Measurements from ENCODE around the gene SMU1. TPM values are rescaled to one million over a fixed set of nuclear protein-coding genes. Genes with fewer than 3 reads are reported as not detected.
"Not testable (repeated sequence)": the region's sequence is repeated elsewhere in the genome, so short reads cannot be mapped to it uniquely, and the experiment has no call there.

The SMU1 gene
- total RNA-seq, 1 experiment from 2014 or later = 30.5 TPM

GRCh38 chr9:33007755-33008154 lies 68.7 kb downstream of the SMU1 start:
- Histone ChIP-seq H3K4me3 (replicated peaks in 1 of 2; ENCODE audit: low read depth in 1 of 2, low read length in 2 of 2) (no peak overlapping the region), H3K79me2 (ENCODE audit: insufficient read depth, low read length) (no peaks in the 10 kb centered on the region), H4K20me1 (ENCODE audit: insufficient read depth) (no peaks in the 10 kb centered on the region), H3K27me3 (ENCODE audit: insufficient read depth, low read length) (no peaks in the 10 kb centered on the region), H3K9me2 (ENCODE audit: insufficient read depth) (no peaks in the 10 kb centered on the region), H3K9ac (ENCODE audit: low read length) (no peak overlapping the region), H3K4me2 (ENCODE audit: low read length) (no peak overlapping the region), H2AFZ (ENCODE audit: low read depth, low read length, poor library complexity, severe bottlenecking) (no peak overlapping the region), H3K9me3 (ENCODE audit: control insufficient read depth in 1 of 2, insufficient read depth in 1 of 2, low read depth in 1 of 2, low read length in 2 of 2) (no peaks in the 10 kb centered on the region), H3K4me1 (ENCODE audit: control insufficient read depth in 1 of 2, insufficient read depth in 2 of 2, low read length in 2 of 2) (no peaks in the 10 kb centered on the region), H3K27ac (ENCODE audit: low read depth, low read length) (no peak overlapping the region), H3K36me3 (ENCODE audit: control insufficient read depth in 1 of 2, insufficient read depth in 2 of 2, low read length in 2 of 2) (no peaks in the 10 kb centered on the region)
- intact Hi-C loops (cut with micrococcal nuclease) = no loop called here
- ChIA-PET RAD21 (ENCODE audit: low non-redundant PET in 1 of 2, low total read pairs in 2 of 2, uncharacterized antibody in 2 of 2, unreplicated experiment in 2 of 2) (no interaction called here), POLR2A (interaction anchor here (1.2 kb wide), 1 partner anchor 17 kb away, joined by 4 read pairs; the partner anchor contains the start of gene DNAJA1), CTCF (no interaction called here)
- DNase-seq (ENCODE audit: low read depth, low spot score) (no peak), ATAC-seq (no peak)
- no TSS peak for BruUV-seq (replicated peaks)
- TF ChIP-seq CBX3 (IDR thresholded peaks at IDR 0.05; ENCODE audit: low read depth) (no peak), EZH2 (IDR thresholded peaks at IDR 0.05) (no peak), ELF1 (IDR thresholded peaks at IDR 0.05; ENCODE audit: borderline replicate concordance, low read depth) (no peak), ATF3 (IDR thresholded peaks at IDR 0.05) (no peak), SRF (IDR thresholded peaks at IDR 0.05; ENCODE audit: low read depth) (no peak), ZFX (IDR thresholded peaks at IDR 0.05) (no peak)

DNA sequence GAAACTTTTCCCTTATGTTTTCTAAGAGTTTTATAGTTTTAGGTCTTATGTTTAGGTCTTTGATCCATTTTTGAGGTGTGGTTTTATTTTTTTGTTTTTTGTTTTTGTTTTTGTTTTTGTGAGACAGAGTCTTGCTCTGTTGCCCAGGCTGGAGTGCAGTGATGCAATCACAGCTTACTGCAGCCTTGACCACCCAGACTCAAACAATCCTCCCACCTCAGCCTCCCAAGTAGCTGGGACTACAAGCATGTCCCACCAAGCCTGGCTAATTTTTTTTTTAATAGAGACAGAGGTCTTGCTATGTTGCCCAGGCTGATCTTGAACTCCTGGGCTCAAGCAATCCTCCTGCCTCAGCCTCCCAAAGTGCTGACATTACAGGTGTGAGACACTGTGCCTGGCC lies 71.1 kb downstream of the SMU1 start:
- H3K36me3 ChIP-seq (ENCODE audit: control insufficient read depth in 1 of 2, insufficient read depth in 2 of 2, low read length in 2 of 2); BruUV-seq (replicated peaks); H4K20me1 ChIP-seq (ENCODE audit: insufficient read depth); H3K9me2 ChIP-seq (ENCODE audit: insufficient read depth); H2AFZ ChIP-seq (ENCODE audit: low read depth, low read length, poor library complexity, severe bottlenecking); intact Hi-C loops (cut with micrococcal nuclease); CTCF ChIA-PET; RAD21 ChIA-PET (ENCODE audit: low non-redundant PET in 1 of 2, low total read pairs in 2 of 2, uncharacterized antibody in 2 of 2, unreplicated experiment in 2 of 2); H3K9ac ChIP-seq (ENCODE audit: low read length); DNase-seq (ENCODE audit: low read depth, low spot score); H3K27ac ChIP-seq (ENCODE audit: low read depth, low read length); H3K4me3 ChIP-seq (replicated peaks in 1 of 2; ENCODE audit: low read depth in 1 of 2, low read length in 2 of 2); H3K4me2 ChIP-seq (ENCODE audit: low read length); POLR2A ChIA-PET; H3K9me3 ChIP-seq (ENCODE audit: control insufficient read depth in 1 of 2, insufficient read depth in 1 of 2, low read depth in 1 of 2, low read length in 2 of 2); ATAC-seq; H3K27me3 ChIP-seq (ENCODE audit: insufficient read depth, low read length): not testable (repeated sequence)
- H3K79me2 ChIP-seq (ENCODE audit: insufficient read depth, low read length) = peaks cover 10% of the 10 kb centered on the region
- peaks cover 8 to 11% of the 10 kb centered on the region in 2 experiments; a peak in 3 of 4 replicates for H3K4me1 ChIP-seq (ENCODE audit: control insufficient read depth in 1 of 2, insufficient read depth in 2 of 2, low read length in 2 of 2)

DNA sequence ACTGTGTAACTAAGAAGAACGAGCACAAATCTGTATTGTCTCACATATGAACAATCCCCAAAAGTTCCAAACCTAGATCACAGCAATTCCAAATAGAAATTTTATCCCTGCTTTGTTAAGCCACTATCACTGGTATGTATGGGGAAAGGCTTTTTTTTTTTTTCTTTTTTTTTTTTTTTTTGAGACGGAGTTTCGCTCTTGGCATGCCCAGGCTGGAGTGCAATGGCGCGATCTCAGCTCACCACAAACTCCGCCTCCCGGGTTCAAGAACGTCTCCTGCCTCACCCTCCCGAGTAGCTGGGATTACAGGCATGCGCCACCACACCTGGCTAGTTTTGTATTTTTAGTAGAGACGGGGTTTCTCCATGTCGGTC lies 75.8 kb downstream of the SMU1 start:
- Histone ChIP-seq H3K4me3 (replicated peaks in 1 of 2; ENCODE audit: low read depth in 1 of 2, low read length in 2 of 2) (peak overlapping the region; percentile 94 to 99), H3K79me2 (ENCODE audit: insufficient read depth, low read length) (peaks cover 55% of the 10 kb centered on the region), H3K9ac (ENCODE audit: low read length) (peak overlapping the region; percentile 89), H3K4me2 (ENCODE audit: low read length) (peak overlapping the region; percentile 75), H3K4me1 (ENCODE audit: control insufficient read depth in 1 of 2, insufficient read depth in 2 of 2, low read length in 2 of 2) (peaks cover 8 to 16% of the 10 kb centered on the region in 2 experiments; a peak in 3 of 4 replicates), H3K36me3 (ENCODE audit: control insufficient read depth in 1 of 2, insufficient read depth in 2 of 2, low read length in 2 of 2) (peaks cover 0 to 17% of the 10 kb centered on the region in 2 experiments; a peak in 2 of 4 replicates), H3K27ac (ENCODE audit: low read depth, low read length) (peak overlapping the region; percentile 89)
- H3K27me3 ChIP-seq (ENCODE audit: insufficient read depth, low read length); H4K20me1 ChIP-seq (ENCODE audit: insufficient read depth); DNase-seq (ENCODE audit: low read depth, low spot score); H3K9me3 ChIP-seq (ENCODE audit: control insufficient read depth in 1 of 2, insufficient read depth in 1 of 2, low read depth in 1 of 2, low read length in 2 of 2); RAD21 ChIA-PET (ENCODE audit: low non-redundant PET in 1 of 2, low total read pairs in 2 of 2, uncharacterized antibody in 2 of 2, unreplicated experiment in 2 of 2); H3K9me2 ChIP-seq (ENCODE audit: insufficient read depth); BruUV-seq (replicated peaks); H2AFZ ChIP-seq (ENCODE audit: low read depth, low read length, poor library complexity, severe bottlenecking): not testable (repeated sequence)
- intact Hi-C loops (cut with micrococcal nuclease) = loop anchor here (1.0 kb wide), 1 partner anchor 25 kb away; the partner anchor contains the start of gene DNAJA1
- ChIA-PET CTCF (interaction anchor here (0.7 to 1.3 kb wide), 2 partner anchors 178 to 419 kb away, joined by 4 to 5 read pairs; no protein-coding TSS in a partner anchor), POLR2A (interaction anchor here (0.6 to 1.1 kb wide), 2 partner anchors 24 to 432 kb away, joined by 4 to 7 read pairs; partner anchors contain the start of gene DNAJA1)
- peak; percentile 51 for ATAC-seq

All from HCT116 (cell line).